Measurements from ENCODE around the gene GAS7. TPM values are rescaled to one million over a fixed set of nuclear protein-coding genes. Genes with fewer than 3 reads are reported as not detected.

GAS7 gene
- total RNA-seq, 1 experiment from 2014 or later, result 6.0 TPM

DNA sequence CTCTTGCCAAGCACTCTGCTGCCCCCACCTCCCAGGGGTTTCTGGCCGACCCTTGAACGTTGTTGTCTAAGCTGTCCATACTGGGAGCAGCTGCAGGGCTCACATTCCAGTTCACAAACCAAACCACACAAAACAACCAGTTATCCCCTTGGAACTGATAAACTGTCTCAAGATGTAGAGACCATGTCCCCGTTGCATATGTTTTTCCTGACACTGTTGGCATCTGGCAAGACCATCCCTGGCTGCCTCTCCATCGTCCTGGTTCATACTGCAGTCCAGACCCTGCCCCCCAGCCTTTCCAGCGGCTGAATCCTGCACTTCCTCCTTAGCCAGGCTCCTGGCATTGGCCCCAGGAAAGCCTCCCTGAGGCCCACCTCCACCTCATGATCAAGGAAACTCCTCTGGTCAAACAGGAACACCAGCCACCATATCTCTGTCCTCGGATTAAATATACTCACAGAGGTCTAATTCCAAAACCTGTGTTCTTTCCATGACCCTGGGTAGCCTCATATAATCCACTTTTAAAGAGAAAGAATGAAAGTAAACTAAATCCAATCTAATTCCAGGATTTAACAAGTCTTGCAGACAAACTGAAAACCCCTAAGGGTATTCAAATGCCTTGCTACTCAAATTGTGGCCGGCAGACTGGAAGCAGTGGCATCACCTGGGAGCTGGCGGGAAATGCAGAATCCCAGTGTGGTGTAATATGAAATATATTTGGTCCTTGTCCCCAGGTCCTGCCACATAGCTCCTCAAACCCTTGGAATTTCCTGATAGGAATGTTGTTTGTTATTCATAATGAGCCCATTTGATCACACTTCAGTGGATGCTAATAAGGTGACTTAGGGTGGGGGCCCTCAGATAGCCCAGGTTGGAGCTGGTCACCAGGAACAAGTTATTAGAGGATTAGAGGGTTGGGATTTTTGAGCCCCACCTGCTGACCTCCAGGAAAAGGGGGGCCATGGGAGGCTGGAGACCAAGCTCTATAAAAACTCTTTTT, 14.2 kb downstream of the GAS7 start:
- Histone ChIP-seq H3K27ac (ENCODE audit: insufficient read length, low read depth, low read length) (no peak overlapping the region), H3K23ac (ENCODE audit: insufficient read length, low read depth, low read length) (no peak overlapping the region)

More for the DNA sequence above, 14.2 kb downstream of the GAS7 start:
- WGBS (ENCODE audit: extremely low coverage, insufficient read length, low lambda C conversion rate), result no CpG with 5 or more reads among the region's 8 CpGs
- Mint-ChIP-seq H3K4me3 (peak overlapping the region in 1 of 2 experiments; percentile 34; a peak in 1 of 5 replicates), H3K4me1 (peaks cover 42 to 46% of the 10 kb centered on the region in 2 experiments), H3K9me3 (no peaks in the 10 kb centered on the region; a peak in 1 of 5 replicates), H3K27ac (peak overlapping the region in 2 of 3 experiments; percentile 73 to 91; a peak in 5 of 7 replicates), H3K27me3 (ENCODE audit: low read depth) (peaks cover 5% of the 10 kb centered on the region), H3K36me3 (ENCODE audit: insufficient read depth in 1 of 3, low read depth in 3 of 3) (no peaks in the 10 kb centered on the region; a peak in 1 of 7 replicates)
- Histone ChIP-seq H3T11ph (ENCODE audit: low read length) (no peak overlapping the region), H3K4me2 (ENCODE audit: insufficient read depth, insufficient read length, low read length) (no peak overlapping the region), H2BK15ac (ENCODE audit: low read depth, low read length) (no peak overlapping the region), H2AK5ac (ENCODE audit: insufficient read length, low read length) (no peak overlapping the region), H2AFZ (ENCODE audit: low read length) (peak overlapping the region; percentile 7), H2BK12ac (ENCODE audit: insufficient read length, low read depth, low read length) (no peak overlapping the region), H3K23me2 (ENCODE audit: insufficient read length, low read depth, low read length, poor library complexity, severe bottlenecking) (no peaks in the 10 kb centered on the region), H2BK5ac (ENCODE audit: insufficient read length, low read length) (no peak overlapping the region), H2BK120ac (ENCODE audit: low read depth, low read length, poor library complexity, severe bottlenecking) (no peak overlapping the region), H4K20me1 (ENCODE audit: control insufficient read depth, insufficient read depth, insufficient read length) (no peaks in the 10 kb centered on the region), H3K18ac (ENCODE audit: insufficient read length, low read depth, low read length) (no peak overlapping the region), H4K8ac (replicated peaks; ENCODE audit: insufficient read length, low read depth, low read length) (no peak overlapping the region), H3K27me3 (ENCODE audit: insufficient read depth, low read length) (no peaks in the 10 kb centered on the region), H3K9me3 (ENCODE audit: control insufficient read depth, low read depth, low read length) (no peaks in the 10 kb centered on the region), H3K14ac (ENCODE audit: insufficient read depth, low read length) (no peak overlapping the region), H3K4ac (ENCODE audit: low read depth, low read length) (no peak overlapping the region), H3K79me2 (ENCODE audit: insufficient read depth, low read length) (0 out of 2 replicates have a peak, but pooled peaks cover 2% of the 10 kb centered on the region), H3K4me1 (ENCODE audit: insufficient read depth, low read length) (peaks cover 12% of the 10 kb centered on the region), H3K79me1 (ENCODE audit: insufficient read depth, low read depth, low read length, poor library complexity, severe bottlenecking) (no peaks in the 10 kb centered on the region), H4K5ac (ENCODE audit: insufficient read length, low read depth, low read length) (no peak overlapping the region), H3K56ac (ENCODE audit: insufficient read length, low read depth, low read length) (no peak overlapping the region), H3K9ac (ENCODE audit: extremely low read depth, insufficient read length, low read length) (no peak overlapping the region), H4K91ac (ENCODE audit: insufficient read length, low read depth, low read length) (no peak overlapping the region), H2BK20ac (ENCODE audit: low read depth, low read length, poor library complexity, severe bottlenecking) (peak overlapping the region; percentile 1)
- no peak for DNase-seq
- TF ChIP-seq, protein P1, sequence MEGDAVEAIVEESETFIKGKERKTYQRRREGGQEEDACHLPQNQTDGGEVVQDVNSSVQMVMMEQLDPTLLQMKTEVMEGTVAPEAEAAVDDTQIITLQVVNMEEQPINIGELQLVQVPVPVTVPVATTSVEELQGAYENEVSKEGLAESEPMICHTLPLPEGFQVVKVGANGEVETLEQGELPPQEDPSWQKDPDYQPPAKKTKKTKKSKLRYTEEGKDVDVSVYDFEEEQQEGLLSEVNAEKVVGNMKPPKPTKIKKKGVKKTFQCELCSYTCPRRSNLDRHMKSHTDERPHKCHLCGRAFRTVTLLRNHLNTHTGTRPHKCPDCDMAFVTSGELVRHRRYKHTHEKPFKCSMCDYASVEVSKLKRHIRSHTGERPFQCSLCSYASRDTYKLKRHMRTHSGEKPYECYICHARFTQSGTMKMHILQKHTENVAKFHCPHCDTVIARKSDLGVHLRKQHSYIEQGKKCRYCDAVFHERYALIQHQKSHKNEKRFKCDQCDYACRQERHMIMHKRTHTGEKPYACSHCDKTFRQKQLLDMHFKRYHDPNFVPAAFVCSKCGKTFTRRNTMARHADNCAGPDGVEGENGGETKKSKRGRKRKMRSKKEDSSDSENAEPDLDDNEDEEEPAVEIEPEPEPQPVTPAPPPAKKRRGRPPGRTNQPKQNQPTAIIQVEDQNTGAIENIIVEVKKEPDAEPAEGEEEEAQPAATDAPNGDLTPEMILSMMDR (conservative IDR thresholded peaks at IDR 0.05), result no peak
